Trophoblast cell (in vitro differentiated cells and primary cell): ENCODE measurements around the gene DPYD.

Experiments used
- DNase-seq, 2 donors: peaks; one replicate each; pipeline ENCODE4 v3.0.0-alpha.2; 2016
- H2AFZ ChIP-seq: 2 replicates; pipeline ENCODE4 v1.6.1; 2013; ENCODE audit warnings: low read length, moderate library complexity, mild to moderate bottlenecking; ENCODE audit not compliant: insufficient read depth, poor library complexity
- H2AK5ac ChIP-seq: 2 replicates; pipeline ENCODE4 v1.6.1; 2013; ENCODE audit warnings: mild to moderate bottlenecking, low read length
- H2BK120ac ChIP-seq: 2 replicates; pipeline ENCODE4 v1.6.1; 2013; ENCODE audit warnings: low read length, mild to moderate bottlenecking, moderate library complexity; ENCODE audit not compliant: insufficient read depth, poor library complexity
- H2BK12ac ChIP-seq: 2 replicates; pipeline ENCODE4 v1.6.1; 2013; ENCODE audit warnings: mild to moderate bottlenecking, low read length, moderate library complexity
- H2BK5ac ChIP-seq: 2 replicates; pipeline ENCODE4 v1.6.1; 2013; ENCODE audit warnings: low read length, low read depth, moderate library complexity, mild to moderate bottlenecking; ENCODE audit not compliant: poor library complexity
- H3K14ac ChIP-seq: 2 replicates; pipeline ENCODE4 v1.6.1; 2013; ENCODE audit warnings: mild to moderate bottlenecking, low read length
- H3K18ac ChIP-seq: 2 replicates; pipeline ENCODE4 v1.6.1; 2013; ENCODE audit warnings: mild to moderate bottlenecking, low read length
- H3K23ac ChIP-seq: 2 replicates; pipeline ENCODE4 v1.6.1; 2013; ENCODE audit warnings: low read length
- H3K27ac ChIP-seq: 2 replicates; pipeline ENCODE4 v1.5.1; 2013; ENCODE audit warnings: low read depth, mild to moderate bottlenecking, inconsistent platforms, low read length, moderate library complexity
- H3K27me3 ChIP-seq: 2 replicates; pipeline ENCODE4 v1.6.1; 2013; ENCODE audit warnings: inconsistent platforms, mild to moderate bottlenecking, low read length, moderate library complexity; ENCODE audit not compliant: insufficient read depth
- H3K36me3 ChIP-seq, 2 experiments: 1 replicate in 1 of 2; 2 replicates in 1 of 2; pipeline ENCODE4 v1.6.1; 2013; ENCODE audit warnings: low read length in 2 of 2, mild to moderate bottlenecking in 2 of 2, moderate library complexity in 1 of 2; ENCODE audit not compliant: insufficient read depth in 2 of 2, control insufficient read depth in 1 of 2
- H3K4ac ChIP-seq: 2 replicates; pipeline ENCODE4 v1.6.1; 2013; ENCODE audit warnings: low read depth, mild to moderate bottlenecking, low read length, moderate library complexity
- H3K4me1 ChIP-seq, 2 experiments: 1 replicate in 1 of 2; 2 replicates in 1 of 2; pipeline ENCODE4 v1.6.1; 2013; ENCODE audit warnings: low read length in 2 of 2, mild to moderate bottlenecking in 2 of 2, moderate library complexity in 1 of 2; ENCODE audit not compliant: insufficient read depth in 2 of 2, control insufficient read depth in 1 of 2
- H3K4me2 ChIP-seq: 2 replicates; pipeline ENCODE4 v1.6.1; 2013; ENCODE audit warnings: inconsistent platforms, mild to moderate bottlenecking, low read length, moderate library complexity
- H3K4me3 ChIP-seq: 2 replicates; pipeline ENCODE4 v1.5.1; 2013; ENCODE audit warnings: mild to moderate bottlenecking, low read depth, low read length, inconsistent platforms
- H3K79me1 ChIP-seq: one replicate; pipeline ENCODE4 v1.6.1; 2013; ENCODE audit warnings: low read length
- H3K79me2 ChIP-seq: 2 replicates; pipeline ENCODE4 v1.6.1; 2013; ENCODE audit warnings: low read length, mild to moderate bottlenecking; ENCODE audit not compliant: control insufficient read depth, insufficient read depth, poor library complexity
- H3K9ac ChIP-seq: 2 replicates; pipeline ENCODE4 v1.6.1; 2013; ENCODE audit warnings: mild to moderate bottlenecking, low read length
- H3K9me3 ChIP-seq: 2 replicates; pipeline ENCODE4 v1.6.1; 2013; ENCODE audit warnings: low read depth, mild to moderate bottlenecking, control low read depth, inconsistent platforms, low read length; ENCODE audit not compliant: insufficient read depth
- H4K12ac ChIP-seq: 2 replicates; pipeline ENCODE4 v1.6.1; 2013; ENCODE audit warnings: low read depth, mild to moderate bottlenecking, low read length, moderate library complexity
- H4K8ac ChIP-seq: 2 replicates; pipeline ENCODE4 v1.6.1; 2013; ENCODE audit warnings: low read depth, mild to moderate bottlenecking, low read length, moderate library complexity
- H4K91ac ChIP-seq: one replicate; pipeline ENCODE4 v1.6.1; 2013; ENCODE audit warnings: low read depth, mild to moderate bottlenecking, low read length, moderate library complexity
- WGBS: extraction: QIAGEN DNeasy Blood & Tissue Kit; methylation state at CpG from one replicate; pipeline ENCODE4 v1.1.7; 2013; ENCODE audit warnings: missing lambda C conversion rate; ENCODE audit not compliant: insufficient read length, insufficient coverage; ENCODE audit errors: extremely low coverage; 5-methylcytosine and 5-hydroxymethylcytosine counted together

DPYD gene

DNA sequence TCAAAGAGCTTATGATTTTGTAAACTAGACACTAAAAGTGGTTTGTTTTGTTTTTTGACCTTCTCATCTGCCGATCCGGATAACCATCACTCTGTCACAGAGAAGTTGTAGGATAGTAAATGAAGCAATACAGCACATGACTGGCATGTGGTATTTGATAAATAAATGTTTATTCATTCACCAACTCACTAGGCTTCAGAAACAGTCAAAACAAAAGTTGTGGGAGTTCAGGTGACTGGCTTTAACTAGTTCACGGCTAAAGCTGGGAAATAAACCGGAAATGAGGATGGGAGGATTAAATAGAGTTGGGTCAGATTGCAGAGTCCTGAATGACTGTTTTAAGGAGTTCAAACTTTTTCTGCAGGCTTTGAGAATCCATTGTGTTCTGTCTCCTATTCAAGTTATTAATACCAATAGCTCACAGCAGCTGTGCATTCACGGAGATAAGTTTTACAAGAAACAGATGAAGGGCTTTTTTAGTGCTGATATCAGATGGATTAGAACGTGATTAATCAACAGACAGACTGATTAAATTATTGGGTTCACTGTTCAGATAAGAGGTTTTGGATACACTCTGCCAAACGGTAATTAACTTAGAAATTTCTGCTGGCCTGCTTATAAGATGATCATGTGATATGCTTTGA, 463.3 kb downstream of the DPYD start:
- Histone ChIP-seq H4K8ac (no peak overlapping the region), H3K9me3 (no peaks in the 10 kb centered on the region), H4K12ac (no peak overlapping the region), H3K27ac (no peak overlapping the region), H3K36me3 (no peaks in the 10 kb centered on the region), H3K4me3 (no peak overlapping the region), H2AFZ (no peak overlapping the region), H3K79me1 (no peaks in the 10 kb centered on the region), H3K4me1 (no peaks in the 10 kb centered on the region), H3K4me2 (no peak overlapping the region), H2BK12ac (no peak overlapping the region), H3K9ac (no peak overlapping the region), H2AK5ac (no peak overlapping the region), H2BK5ac (no peak overlapping the region), H3K27me3 (no peaks in the 10 kb centered on the region), H3K79me2 (no peaks in the 10 kb centered on the region), H3K4ac (no peak overlapping the region), H2BK120ac (no peak overlapping the region), H4K91ac (no peak overlapping the region), H3K23ac (no peak overlapping the region), H3K18ac (no peak overlapping the region), H3K14ac (no peak overlapping the region)
- no peak for DNase-seq
- WGBS = no CpG with 5 or more reads among the region's 7 CpGs

- Histone ChIP-seq H3K27ac (no peak overlapping the region), H3K36me3 (no peaks in the 10 kb centered on the region), H3K4ac (no peak overlapping the region), H3K18ac (no peak overlapping the region), H3K23ac (no peak overlapping the region), H3K27me3 (no peaks in the 10 kb centered on the region), H2BK5ac (no peak overlapping the region), H4K12ac (no peak overlapping the region), H4K8ac (no peak overlapping the region), H3K79me1 (no peaks in the 10 kb centered on the region), H4K91ac (no peak overlapping the region), H2BK120ac (no peak overlapping the region), H2AK5ac (no peak overlapping the region), H3K9ac (no peak overlapping the region), H3K9me3 (no peaks in the 10 kb centered on the region), H3K4me2 (no peak overlapping the region), H2AFZ (no peak overlapping the region), H3K14ac (no peak overlapping the region), H3K4me1 (no peaks in the 10 kb centered on the region), H2BK12ac (no peak overlapping the region), H3K79me2 (no peaks in the 10 kb centered on the region), H3K4me3 (no peak overlapping the region)
- no CpG with 5 or more reads among the region's 2 CpGs for WGBS
- no peak for DNase-seq
These were observed 468.9 kb downstream of the DPYD start for GRCh38 chr1:97451944-97452343.

- H3K4me2 ChIP-seq = no peak overlapping the region
- no peaks in the 10 kb centered on the region for H3K79me1 ChIP-seq
- WGBS = no CpG with 5 or more reads among the region's 7 CpGs
- no peak overlapping the region for H4K91ac ChIP-seq
- no peaks in the 10 kb centered on the region for H3K4me1 ChIP-seq
- no peak overlapping the region for H3K14ac ChIP-seq
- no peak overlapping the region for H2BK120ac ChIP-seq
- no peak overlapping the region for H3K4me3 ChIP-seq
- no peaks in the 10 kb centered on the region for H3K36me3 ChIP-seq
- no peak for DNase-seq
- H2BK5ac ChIP-seq = no peak overlapping the region
- no peak overlapping the region for H4K8ac ChIP-seq
- no peak overlapping the region for H3K23ac ChIP-seq
- H2AK5ac ChIP-seq = no peak overlapping the region
- no peaks in the 10 kb centered on the region for H3K79me2 ChIP-seq
- H3K18ac ChIP-seq = no peak overlapping the region
- no peaks in the 10 kb centered on the region for H3K9me3 ChIP-seq
- H2BK12ac ChIP-seq = no peak overlapping the region
- no peak overlapping the region for H4K12ac ChIP-seq
- no peak overlapping the region for H3K9ac ChIP-seq
- no peak overlapping the region for H3K4ac ChIP-seq
- H3K27ac ChIP-seq = no peak overlapping the region
- H2AFZ ChIP-seq = no peak overlapping the region
- no peaks in the 10 kb centered on the region for H3K27me3 ChIP-seq
These were observed 469.6 kb downstream of the DPYD start for GRCh38 chr1:97451046-97451826.

GRCh38 chr1:97441966-97442365, 478.9 kb downstream of the DPYD start:
- Histone ChIP-seq H3K4me1 (no peaks in the 10 kb centered on the region), H4K8ac (no peak overlapping the region), H3K79me2 (no peaks in the 10 kb centered on the region), H3K23ac (no peak overlapping the region), H4K12ac (no peak overlapping the region), H3K4me2 (no peak overlapping the region), H3K36me3 (no peaks in the 10 kb centered on the region), H3K9me3 (no peaks in the 10 kb centered on the region), H3K4ac (no peak overlapping the region), H2AK5ac (no peak overlapping the region), H2BK120ac (no peak overlapping the region), H3K4me3 (no peak overlapping the region), H2BK12ac (no peak overlapping the region), H2AFZ (no peak overlapping the region), H3K9ac (no peak overlapping the region), H3K27ac (no peak overlapping the region), H2BK5ac (no peak overlapping the region), H3K14ac (no peak overlapping the region), H3K18ac (no peak overlapping the region), H3K27me3 (no peaks in the 10 kb centered on the region), H3K79me1 (no peaks in the 10 kb centered on the region), H4K91ac (no peak overlapping the region)
- DNase-seq = no peak
